Parathyroid adenoma (tissue), 2 donors: ENCODE data around the gene PKD1.
A peak's percentile ranks its signal among the peaks of the same experiment; 100 is the strongest.

Experiments used
- H2AFZ ChIP-seq: fragments of 300-600 bp; sonication (generic); one replicate; pipeline ENCODE4 v1.7.0; 2017; ENCODE audit warnings: antibody characterized with exemption, mild to moderate bottlenecking
- H3K27ac ChIP-seq: fragments of 300-600 bp; sonication (generic); one replicate; pipeline ENCODE4 v1.7.0; 2017
- H3K27me3 ChIP-seq: fragments of 300-600 bp; sonication (generic); one replicate; pipeline ENCODE4 v1.7.0; 2017; ENCODE audit warnings: low read length; ENCODE audit not compliant: control insufficient read depth, insufficient read depth
- H3K36me3 ChIP-seq: fragments of 300-600 bp; sonication (generic); one replicate; pipeline ENCODE4 v1.7.0; 2017; ENCODE audit warnings: low read length; ENCODE audit not compliant: control insufficient read depth, insufficient read depth
- H3K4me1 ChIP-seq: fragments of 300-600 bp; sonication (generic); one replicate; pipeline ENCODE4 v1.7.0; 2017; ENCODE audit warnings: control low read depth
- H3K4me2 ChIP-seq: fragments of 300-600 bp; sonication (generic); one replicate; pipeline ENCODE4 v1.7.0; 2017; ENCODE audit warnings: low read length
- H3K4me3 ChIP-seq: fragments of 300-600 bp; sonication (generic); one replicate; pipeline ENCODE4 v1.7.0; 2017; ENCODE audit warnings: low read depth, low read length
- H3K79me2 ChIP-seq: fragments of 300-600 bp; sonication (generic); one replicate; pipeline ENCODE4 v1.7.0; 2017; ENCODE audit warnings: control low read depth
- H3K9ac ChIP-seq: fragments of 300-600 bp; sonication (generic); one replicate; pipeline ENCODE4 v1.7.0; 2017; ENCODE audit warnings: mild to moderate bottlenecking
- H3K9me3 ChIP-seq: fragments of 300-600 bp; sonication (generic); one replicate; pipeline ENCODE4 v1.7.0; 2017; ENCODE audit warnings: low read length; ENCODE audit not compliant: control insufficient read depth
- TF ChIP-seq, protein P1 (sequence below): fragments of 300-600 bp; sonication (generic); IDR thresholded peaks from one replicate; pipeline ENCODE4 v1.7.0; 2017; ENCODE audit warnings: antibody characterized with exemption, mild to moderate bottlenecking
- donor health status: primary hyperparathyroidism.

The PKD1 gene

DNA sequence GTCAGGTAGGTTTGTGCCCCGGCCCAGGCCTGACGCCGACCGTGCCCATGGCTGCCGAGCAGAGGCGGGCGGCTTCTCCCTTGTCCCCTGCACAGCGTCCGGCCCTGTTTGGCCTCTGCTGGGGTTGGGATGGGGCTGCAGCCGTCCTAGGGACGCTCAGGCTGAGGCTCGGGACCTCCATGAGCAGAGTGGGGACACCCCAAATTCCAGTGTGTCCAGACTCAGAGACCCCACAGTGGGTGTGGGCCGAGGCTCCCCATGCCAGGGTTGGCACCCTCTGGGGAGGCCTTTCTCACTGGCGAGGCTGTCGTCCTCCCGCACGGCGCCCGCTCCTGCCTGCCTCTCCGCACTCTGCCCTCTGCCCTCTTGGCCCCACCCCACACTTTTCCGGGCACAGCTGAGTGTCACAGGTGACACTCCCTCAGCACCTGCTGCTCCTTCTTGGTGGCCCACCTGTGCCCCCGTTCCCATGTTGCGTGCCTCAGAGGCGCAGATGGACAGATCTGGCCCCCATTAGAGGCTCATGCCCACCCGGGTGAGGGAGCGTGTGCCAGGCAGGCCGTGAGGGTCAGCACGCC lies 36.0 kb upstream of the PKD1 start:
- Histone ChIP-seq H3K4me1 (no peaks in the 10 kb centered on the region), H3K4me3 (no peak overlapping the region), H3K9me3 (no peaks in the 10 kb centered on the region), H3K9ac (no peak overlapping the region), H3K79me2 (no peaks in the 10 kb centered on the region), H3K27me3 (no peaks in the 10 kb centered on the region), H3K36me3 (no peaks in the 10 kb centered on the region), H3K27ac (no peak overlapping the region), H3K4me2 (no peak overlapping the region), H2AFZ (no peak overlapping the region)
- TF ChIP-seq, protein P1, sequence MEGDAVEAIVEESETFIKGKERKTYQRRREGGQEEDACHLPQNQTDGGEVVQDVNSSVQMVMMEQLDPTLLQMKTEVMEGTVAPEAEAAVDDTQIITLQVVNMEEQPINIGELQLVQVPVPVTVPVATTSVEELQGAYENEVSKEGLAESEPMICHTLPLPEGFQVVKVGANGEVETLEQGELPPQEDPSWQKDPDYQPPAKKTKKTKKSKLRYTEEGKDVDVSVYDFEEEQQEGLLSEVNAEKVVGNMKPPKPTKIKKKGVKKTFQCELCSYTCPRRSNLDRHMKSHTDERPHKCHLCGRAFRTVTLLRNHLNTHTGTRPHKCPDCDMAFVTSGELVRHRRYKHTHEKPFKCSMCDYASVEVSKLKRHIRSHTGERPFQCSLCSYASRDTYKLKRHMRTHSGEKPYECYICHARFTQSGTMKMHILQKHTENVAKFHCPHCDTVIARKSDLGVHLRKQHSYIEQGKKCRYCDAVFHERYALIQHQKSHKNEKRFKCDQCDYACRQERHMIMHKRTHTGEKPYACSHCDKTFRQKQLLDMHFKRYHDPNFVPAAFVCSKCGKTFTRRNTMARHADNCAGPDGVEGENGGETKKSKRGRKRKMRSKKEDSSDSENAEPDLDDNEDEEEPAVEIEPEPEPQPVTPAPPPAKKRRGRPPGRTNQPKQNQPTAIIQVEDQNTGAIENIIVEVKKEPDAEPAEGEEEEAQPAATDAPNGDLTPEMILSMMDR: no peak

DNA sequence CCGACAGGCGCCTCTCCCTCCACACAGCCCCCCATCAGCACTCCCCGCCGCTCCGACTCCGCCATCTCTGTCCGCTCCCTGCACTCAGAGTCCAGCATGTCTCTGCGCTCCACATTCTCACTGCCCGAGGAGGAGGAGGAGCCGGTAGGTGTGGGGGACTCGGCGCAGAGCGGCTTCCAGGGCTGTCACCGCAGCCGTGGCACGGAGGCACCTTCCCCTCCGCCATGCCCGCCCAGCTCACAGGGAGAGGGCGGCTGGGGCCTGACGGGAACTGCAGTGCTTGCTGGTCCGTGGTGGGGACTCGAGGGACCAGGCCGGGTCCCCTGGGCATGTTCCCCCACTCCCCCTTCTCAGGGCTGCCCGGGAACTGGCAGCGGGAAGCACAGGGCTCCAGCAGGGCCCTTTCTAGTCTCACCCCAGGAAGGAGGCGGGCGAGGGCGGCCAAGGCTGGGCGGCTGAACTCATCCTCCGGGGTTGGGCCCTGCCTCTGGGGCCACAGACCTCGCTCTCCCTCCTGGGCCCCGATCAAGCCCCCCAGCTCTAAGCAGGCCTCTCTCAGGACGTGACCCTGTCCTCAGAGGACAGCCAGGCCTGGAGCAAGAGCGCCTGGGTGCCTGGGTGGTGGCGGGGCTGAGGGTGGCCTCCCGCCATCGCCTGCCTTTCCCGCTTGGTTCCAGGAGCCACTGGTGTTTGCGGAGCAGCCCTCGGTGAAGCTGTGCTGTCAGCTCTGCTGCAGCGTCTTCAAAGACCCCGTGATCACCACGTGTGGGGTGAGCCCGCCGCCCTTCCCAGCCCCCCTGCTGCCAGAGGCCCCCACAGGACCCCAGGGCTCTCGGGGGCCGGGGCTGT lies 35.1 kb upstream of the PKD1 start:
- TF ChIP-seq, protein P1: no peak
- H3K27me3 ChIP-seq: no peaks in the 10 kb centered on the region
- H3K36me3 ChIP-seq: no peaks in the 10 kb centered on the region
- H3K4me2 ChIP-seq: no peak overlapping the region
- H3K9ac ChIP-seq: no peak overlapping the region
- no peaks in the 10 kb centered on the region for H3K9me3 ChIP-seq
- H3K27ac ChIP-seq: no peak overlapping the region
- no peak overlapping the region for H3K4me3 ChIP-seq
- H2AFZ ChIP-seq: no peak overlapping the region
- no peaks in the 10 kb centered on the region for H3K4me1 ChIP-seq
- H3K79me2 ChIP-seq: no peaks in the 10 kb centered on the region

DNA sequence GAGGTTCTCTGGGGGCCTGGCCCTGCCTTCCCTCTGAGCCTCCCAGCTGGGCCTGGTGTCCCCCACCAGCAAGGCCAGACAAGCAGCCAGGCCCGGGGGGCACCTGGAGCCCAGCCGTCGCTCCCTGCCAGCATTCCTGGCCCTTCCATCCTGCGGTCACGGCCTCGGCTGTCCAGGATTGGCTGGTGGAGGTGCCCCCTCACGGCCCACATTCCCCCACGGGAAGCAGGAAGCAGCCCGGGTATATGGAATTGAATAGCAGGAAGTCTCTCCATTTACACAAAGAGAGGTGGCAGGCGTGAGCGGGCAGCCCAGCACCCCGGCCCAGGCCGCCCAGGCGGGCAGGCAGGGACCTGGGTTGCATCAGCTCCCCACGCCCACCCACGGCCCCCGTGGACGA lies 34.4 kb upstream of the PKD1 start:
- TF ChIP-seq, protein P1: no peak
- no peaks in the 10 kb centered on the region for H3K36me3 ChIP-seq
- no peaks in the 10 kb centered on the region for H3K79me2 ChIP-seq
- H3K27me3 ChIP-seq: no peaks in the 10 kb centered on the region
- no peak overlapping the region for H3K4me2 ChIP-seq
- no peak overlapping the region for H3K9ac ChIP-seq
- H3K9me3 ChIP-seq: no peaks in the 10 kb centered on the region
- no peak overlapping the region for H2AFZ ChIP-seq
- peak overlapping the region; percentile 39 for H3K27ac ChIP-seq
- H3K4me3 ChIP-seq: no peak overlapping the region
- no peaks in the 10 kb centered on the region for H3K4me1 ChIP-seq

DNA sequence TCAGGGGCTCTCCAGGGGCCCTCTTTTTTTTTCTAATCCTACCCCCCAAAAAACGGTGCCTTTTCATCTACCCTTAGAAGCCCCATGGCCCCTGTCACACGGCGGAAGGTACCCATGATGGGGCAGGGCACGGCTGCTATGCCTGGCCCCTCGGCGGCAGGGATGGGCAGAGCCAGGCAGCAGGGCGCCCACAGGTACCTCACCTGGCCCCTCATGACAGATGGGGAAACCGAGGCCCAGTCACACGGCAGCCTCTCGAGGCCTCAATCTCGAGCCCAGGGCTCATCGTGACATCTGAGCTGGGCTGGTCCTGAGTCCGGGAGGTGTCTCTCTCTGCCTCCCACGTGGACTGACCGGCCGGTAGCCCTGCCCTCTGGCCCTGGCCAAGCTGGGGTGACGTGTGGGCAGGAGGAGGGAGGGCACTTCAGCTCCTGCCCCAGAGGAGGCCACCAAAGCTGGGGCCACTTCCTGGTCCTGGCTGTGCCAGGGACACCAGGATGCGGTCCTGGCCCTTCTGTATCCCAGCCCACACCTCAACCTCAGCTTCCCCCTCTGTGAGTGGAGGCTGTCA lies 31.5 kb upstream of the PKD1 start:
- Histone ChIP-seq H3K4me1 (no peaks in the 10 kb centered on the region), H3K4me2 (no peak overlapping the region), H3K9ac (no peak overlapping the region), H3K27ac (no peak overlapping the region), H3K9me3 (no peaks in the 10 kb centered on the region), H3K4me3 (no peak overlapping the region), H3K79me2 (no peaks in the 10 kb centered on the region), H3K36me3 (no peaks in the 10 kb centered on the region), H3K27me3 (no peaks in the 10 kb centered on the region), H2AFZ (no peak overlapping the region)
- TF ChIP-seq, protein P1: no peak
